AG04449 (cell line): Measurements from ENCODE around the gene DRAM1.

Experiments
- CTCF ChIA-PET: fragments of 350-600 bp; formaldehyde crosslinking; extraction: SDS; loops from one replicate; lab custom pipeline; 2021; ENCODE audit warnings: antibody characterized with exemption; lab: Yijun Ruan, JAX
- POLR2A ChIA-PET: fragments of 400-600, 350-600 bp; formaldehyde crosslinking; extraction: SDS; loops from one replicate; lab custom pipeline; 2020; ENCODE audit warnings: antibody characterized with exemption, inconsistent platforms; lab: Yijun Ruan, JAX
- DNase-seq: peaks from one replicate; pipeline ENCODE4 v3.0.0-alpha.2; 2010; ENCODE audit warnings: low read depth, low spot score
- H3K4me3 ChIP-seq: 2 replicates; pipeline ENCODE4 v1.5.1; 2011; ENCODE audit warnings: low read depth, mild to moderate bottlenecking, control low read depth, low read length
- TF ChIP-seq, protein P1 (sequence below): IDR thresholded peaks from one replicate; pipeline ENCODE4 v1.5.1; 2011; ENCODE audit warnings: mild to moderate bottlenecking, moderate library complexity, low read length, control low read depth, inconsistent platforms; ENCODE audit not compliant: insufficient read depth; ENCODE audit errors: missing control alignments

The DRAM1 gene, protein sequence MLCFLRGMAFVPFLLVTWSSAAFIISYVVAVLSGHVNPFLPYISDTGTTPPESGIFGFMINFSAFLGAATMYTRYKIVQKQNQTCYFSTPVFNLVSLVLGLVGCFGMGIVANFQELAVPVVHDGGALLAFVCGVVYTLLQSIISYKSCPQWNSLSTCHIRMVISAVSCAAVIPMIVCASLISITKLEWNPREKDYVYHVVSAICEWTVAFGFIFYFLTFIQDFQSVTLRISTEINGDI

DNA sequence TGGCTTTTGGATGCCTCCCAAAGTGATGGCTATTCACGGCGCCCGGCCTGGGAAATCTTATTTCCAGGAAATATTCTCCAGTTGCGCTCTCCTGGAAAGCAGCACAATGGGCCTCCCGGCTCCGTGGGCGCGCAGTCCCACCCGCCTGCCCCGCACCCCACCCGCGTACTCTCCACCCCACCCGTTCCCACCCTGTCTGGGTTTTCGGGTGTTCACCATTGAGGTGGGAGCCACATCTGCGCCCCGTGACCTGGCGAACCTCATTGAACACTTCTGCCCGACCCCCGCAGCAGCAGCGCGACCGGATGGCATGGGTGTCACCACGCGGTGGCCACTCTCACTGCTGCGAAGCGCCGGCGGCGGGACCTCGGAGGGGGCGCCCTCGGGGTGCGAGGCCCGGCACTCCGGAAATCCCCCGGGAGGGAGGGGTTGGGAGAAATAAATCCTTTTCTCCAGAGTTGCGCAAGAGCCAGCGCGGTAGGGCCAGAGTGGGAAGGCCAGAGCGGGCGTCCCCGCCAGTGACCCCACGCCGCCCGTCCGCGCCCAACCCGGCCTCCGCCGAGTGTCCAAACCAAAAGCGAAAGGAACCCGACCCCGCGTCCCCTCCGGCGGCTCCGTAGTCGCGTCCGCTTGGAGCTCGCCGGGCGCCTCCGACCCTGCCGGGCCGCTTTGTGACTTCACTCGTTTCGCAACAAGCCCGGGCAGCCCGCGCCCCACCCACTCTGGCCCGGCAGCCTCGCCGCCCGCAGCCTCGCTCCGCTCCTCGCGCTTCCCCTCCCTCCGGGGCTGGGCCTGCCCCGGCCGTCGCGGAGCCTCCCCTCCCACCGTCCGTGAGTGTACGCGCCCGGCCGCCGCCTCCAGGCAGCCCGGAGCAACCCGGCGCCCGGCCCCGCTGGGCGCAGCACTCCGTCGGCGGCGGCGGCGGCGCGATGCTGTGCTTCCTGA, at the start of gene DRAM1:
Gene DRAM1, plus strand, starts transcription at position 720 of the 945 bp plus-strand sequence. Its CDS starts 210 bp downstream, at position 930.
- ChIA-PET CTCF (interaction anchor here (0.7 kb wide), 1 partner anchor 39 kb away, joined by 3 read pairs; no protein-coding TSS in a partner anchor), POLR2A (interaction anchor here (0.8 to 1.0 kb wide), 4 partner anchors 14 to 42 kb away, joined by 3 to 6 read pairs (median 4); no protein-coding TSS in a partner anchor)
- peak within 1 kb of the TSS; percentile 95 for H3K4me3 ChIP-seq
- peak; percentile 42 for DNase-seq
- TF ChIP-seq, protein P1, sequence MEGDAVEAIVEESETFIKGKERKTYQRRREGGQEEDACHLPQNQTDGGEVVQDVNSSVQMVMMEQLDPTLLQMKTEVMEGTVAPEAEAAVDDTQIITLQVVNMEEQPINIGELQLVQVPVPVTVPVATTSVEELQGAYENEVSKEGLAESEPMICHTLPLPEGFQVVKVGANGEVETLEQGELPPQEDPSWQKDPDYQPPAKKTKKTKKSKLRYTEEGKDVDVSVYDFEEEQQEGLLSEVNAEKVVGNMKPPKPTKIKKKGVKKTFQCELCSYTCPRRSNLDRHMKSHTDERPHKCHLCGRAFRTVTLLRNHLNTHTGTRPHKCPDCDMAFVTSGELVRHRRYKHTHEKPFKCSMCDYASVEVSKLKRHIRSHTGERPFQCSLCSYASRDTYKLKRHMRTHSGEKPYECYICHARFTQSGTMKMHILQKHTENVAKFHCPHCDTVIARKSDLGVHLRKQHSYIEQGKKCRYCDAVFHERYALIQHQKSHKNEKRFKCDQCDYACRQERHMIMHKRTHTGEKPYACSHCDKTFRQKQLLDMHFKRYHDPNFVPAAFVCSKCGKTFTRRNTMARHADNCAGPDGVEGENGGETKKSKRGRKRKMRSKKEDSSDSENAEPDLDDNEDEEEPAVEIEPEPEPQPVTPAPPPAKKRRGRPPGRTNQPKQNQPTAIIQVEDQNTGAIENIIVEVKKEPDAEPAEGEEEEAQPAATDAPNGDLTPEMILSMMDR, result peak; percentile 29

DNA sequence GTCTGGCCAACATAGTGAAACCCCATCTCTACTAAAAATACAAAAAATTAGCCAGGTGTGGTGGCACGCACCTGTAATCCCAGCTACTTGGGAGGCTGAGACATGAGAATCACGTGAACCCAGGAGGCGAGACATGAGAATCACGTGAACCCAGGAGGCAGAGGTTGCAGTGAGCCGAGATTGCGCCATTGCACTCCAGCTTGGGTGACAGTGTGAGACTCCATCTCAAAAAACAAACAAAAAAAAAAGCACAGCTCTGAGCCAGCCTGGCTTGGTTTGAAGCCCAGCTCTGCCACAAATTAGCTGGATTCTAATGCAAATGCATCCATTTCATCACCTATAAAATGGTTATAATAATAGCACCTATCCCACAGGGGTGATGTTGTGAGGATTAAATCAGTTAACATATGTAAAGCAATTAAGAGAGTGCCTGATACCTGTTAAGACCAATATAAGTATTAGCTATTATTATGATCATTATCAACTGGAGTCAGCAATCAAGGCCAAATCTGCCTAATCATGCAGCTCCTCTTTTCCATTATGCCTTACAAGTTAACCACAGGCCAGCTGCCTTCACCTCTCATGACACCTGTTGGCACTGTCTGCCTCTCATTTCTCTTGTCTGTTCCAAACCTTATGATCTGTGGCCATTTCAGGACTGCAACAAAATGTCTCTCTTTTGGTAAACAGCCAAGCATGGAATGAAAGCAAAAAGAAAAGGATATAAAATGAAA, 48.8 kb upstream of the DRAM1 start:
- CTCF ChIA-PET, result interaction anchor here (0.7 to 9.8 kb wide), 9 partner anchors 11 to 414 kb away, joined by 3 to 126 read pairs (median 18); no protein-coding TSS in a partner anchor
- POLR2A ChIA-PET, result no interaction called here
- TF ChIP-seq, protein P1, result no peak
- DNase-seq, result no peak
- no peak overlapping the region for H3K4me3 ChIP-seq

DNA sequence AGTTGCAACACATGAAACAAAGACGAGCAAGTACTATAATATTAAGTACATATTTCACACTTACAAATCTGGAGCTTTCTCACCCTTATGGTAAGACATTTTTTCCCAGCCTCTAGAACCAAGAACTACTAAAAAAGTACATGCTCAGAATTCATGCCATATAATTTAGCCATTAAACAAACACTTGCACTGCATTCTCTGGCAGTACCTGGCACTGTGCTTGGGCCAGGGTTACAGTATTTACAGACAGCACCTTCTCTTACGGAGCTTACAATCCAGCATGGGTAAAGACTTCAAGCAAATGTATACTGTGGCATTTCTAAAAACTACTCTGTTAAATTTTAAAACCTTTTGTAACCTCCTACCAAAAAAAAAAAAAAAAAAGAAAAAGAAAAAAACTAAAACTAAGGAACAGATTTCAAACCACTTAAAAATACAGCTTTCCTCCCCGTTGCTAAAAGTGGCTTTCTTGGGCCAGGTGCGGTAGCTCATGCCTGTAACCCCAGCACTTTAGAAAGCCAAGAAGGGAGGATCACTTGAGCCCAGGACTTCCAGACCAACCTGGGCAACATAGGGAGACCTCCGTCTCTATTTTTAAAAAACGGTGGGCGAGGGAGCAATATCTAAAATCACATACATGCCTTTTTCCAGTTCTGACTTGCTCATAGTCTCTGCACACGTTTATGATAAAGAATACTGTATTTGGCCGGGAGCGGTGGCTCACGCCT, 47.6 kb upstream of the DRAM1 start:
- CTCF ChIA-PET, result interaction anchor here (0.7 to 9.8 kb wide), 27 partner anchors 12 to 435 kb away, joined by 3 to 126 read pairs (median 6); no protein-coding TSS in a partner anchor
- POLR2A ChIA-PET, result interaction anchor here (0.6 to 1.7 kb wide), 3 partner anchors 36 to 781 kb away, joined by 3 to 6 read pairs (median 3); no protein-coding TSS in a partner anchor

DNA sequence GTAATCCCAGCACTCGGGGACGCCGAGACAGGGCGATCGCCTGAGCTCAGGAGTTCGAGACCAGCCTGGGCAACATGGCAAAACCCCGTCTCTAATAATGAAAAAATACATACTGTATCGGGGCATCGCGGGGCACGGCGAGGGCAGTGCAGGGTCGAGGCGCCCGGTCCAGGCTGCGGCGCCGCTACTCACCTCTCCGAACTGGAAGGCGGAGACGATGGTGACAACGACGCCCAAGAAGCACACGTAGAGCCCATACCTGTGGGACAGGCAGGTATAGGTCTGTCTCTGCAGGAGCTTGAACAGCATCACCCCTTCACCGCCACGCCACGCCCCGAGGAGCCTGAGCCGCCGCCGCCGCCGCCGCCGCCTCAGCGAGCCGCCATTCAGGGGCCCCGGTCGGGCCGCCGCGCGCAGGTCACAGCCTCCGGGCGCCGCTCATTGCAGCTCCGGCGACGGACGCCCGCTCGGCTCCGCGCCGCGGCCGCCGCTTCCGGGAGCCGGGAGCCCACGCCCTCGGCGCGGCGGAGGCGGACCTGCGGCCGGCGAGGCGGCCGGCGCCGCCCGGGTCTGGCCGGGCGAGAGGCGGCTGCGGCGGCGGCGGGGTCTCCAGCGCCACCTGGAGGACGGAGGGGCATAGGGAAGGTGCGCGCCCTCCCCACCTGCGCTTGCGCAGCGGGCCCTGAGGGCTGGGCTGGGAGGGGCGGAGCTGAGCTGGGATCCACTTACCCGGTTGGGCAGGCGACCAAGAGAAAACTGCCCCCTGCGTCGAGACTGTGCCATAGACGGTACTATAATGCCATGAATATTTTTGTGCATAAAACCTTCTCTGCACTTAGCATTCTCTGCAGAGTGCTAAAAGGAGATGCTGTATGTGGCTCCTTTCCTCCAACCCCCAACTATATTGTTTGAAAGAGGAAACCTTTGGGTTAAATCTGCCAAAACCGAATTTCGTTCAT, 46.7 kb upstream of the DRAM1 start, which contains the start of gene GNPTAB:
Gene GNPTAB, minus strand, starts transcription at position 593 of the 959 bp plus-strand sequence. Its CDS starts 284 bp downstream, at position 309.
- ChIA-PET CTCF (interaction anchor here (0.6 to 9.8 kb wide), 37 partner anchors 11 to 436 kb away, joined by 3 to 126 read pairs (median 4); partner anchors contain the start of gene ARL1), POLR2A (interaction anchor here (0.5 to 1.7 kb wide), 4 partner anchors 9 to 57 kb away, joined by 3 to 6 read pairs (median 4); no protein-coding TSS in a partner anchor)
- peak within 1 kb of the TSS; percentile 97 for H3K4me3 ChIP-seq
- TF ChIP-seq, protein P1, result peak; percentile 83
- peak; percentile 54 for DNase-seq

More for the DNA sequence above, 47.6 kb upstream of the DRAM1 start:
- H3K4me3 ChIP-seq, result peak overlapping the region; percentile 97
- TF ChIP-seq, protein P1, result no peak
- no peak for DNase-seq

DNA sequence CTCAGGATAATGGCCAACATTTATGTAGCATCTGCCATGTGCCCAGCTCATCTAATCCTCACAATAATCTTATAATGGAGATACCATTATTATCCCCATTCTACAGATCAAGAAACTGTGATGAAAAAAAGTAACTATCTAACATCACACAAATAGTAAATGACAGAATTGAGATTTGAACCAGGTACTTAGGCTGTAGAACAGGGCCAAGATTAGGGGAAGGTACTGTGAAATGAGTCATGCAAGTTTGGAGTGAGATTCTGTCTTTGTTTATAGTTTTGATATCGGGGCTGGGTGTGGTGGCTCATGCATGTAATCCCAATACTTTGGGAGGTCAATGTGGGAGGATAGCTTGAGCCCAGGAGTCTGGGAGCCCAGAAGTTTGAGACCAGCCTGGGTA, 45.4 kb upstream of the DRAM1 start:
- no peak for DNase-seq
- POLR2A ChIA-PET, result no interaction called here
- no peak overlapping the region for H3K4me3 ChIP-seq
- CTCF ChIA-PET, result interaction anchor here (1.0 to 9.8 kb wide), 10 partner anchors 10 to 425 kb away, joined by 3 to 126 read pairs (median 8); partner anchors contain the start of gene ARL1
- TF ChIP-seq, protein P1, result no peak
